GM12801 (cell line): ENCODE measurements around the gene NOPCHAP1.

Experiments
- CTCF ChIP-seq: IDR thresholded peaks from one replicate; pipeline ENCODE4 v1.5.1; 2011; ENCODE audit warnings: control low read depth; ENCODE audit not compliant: insufficient read length; ENCODE audit errors: extremely low read depth

The NOPCHAP1 gene

GRCh38 chr12:105018012-105018411 lies 31.9 kb downstream of the NOPCHAP1 start:
- TF ChIP-seq CTCF = no peak

- no peak for TF ChIP-seq CTCF
Observed at GRCh38 chr12:105018776-105019175, 32.7 kb downstream of the NOPCHAP1 start.

- no peak for TF ChIP-seq CTCF
Observed at GRCh38 chr12:105020241-105020962, 34.3 kb downstream of the NOPCHAP1 start.

GRCh38 chr12:105024928-105025327 lies 38.8 kb downstream of the NOPCHAP1 start:
- TF ChIP-seq CTCF = no peak

GRCh38 chr12:105025890-105026289 lies 39.8 kb downstream of the NOPCHAP1 start:
- no peak for TF ChIP-seq CTCF

GRCh38 chr12:105026411-105026810 lies 40.3 kb downstream of the NOPCHAP1 start:
- no peak for TF ChIP-seq CTCF

GRCh38 chr12:105030820-105031807 lies 45.0 kb downstream of the NOPCHAP1 start:
- no peak for TF ChIP-seq CTCF
